ENCODE data around the gene PIM1. TPM values are rescaled to one million over a fixed set of nuclear protein-coding genes. Genes with fewer than 3 reads are reported as not detected.

PIM1 gene
- total and polyA plus RNA-seq, 9 of the 15 experiments (the other 6 are each of a cell fraction or from before 2014, with no cell fraction given), result 19.0 to 789 (median 212) TPM

DNA sequence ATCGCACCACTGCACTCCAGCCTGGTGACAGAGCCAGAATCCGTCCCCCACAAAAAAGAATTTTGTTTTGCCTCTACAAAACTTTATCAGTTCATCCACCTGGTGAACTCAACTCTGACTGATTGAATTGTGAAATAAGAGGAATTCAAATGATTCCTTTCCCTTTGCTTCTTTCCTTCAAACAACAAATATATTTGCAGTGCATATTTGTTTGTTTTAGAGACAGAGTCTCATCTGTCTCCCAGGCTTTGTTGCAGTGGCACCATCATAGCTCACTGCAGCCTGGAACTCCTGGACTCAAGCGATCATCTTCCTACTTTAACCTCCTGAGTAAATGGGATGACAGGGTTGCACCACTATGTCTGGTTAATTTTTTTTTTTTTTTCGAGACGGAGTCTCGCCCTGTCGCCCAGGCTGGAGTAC, 23.2 kb upstream of the PIM1 start (continued):
- TF ChIP-seq, protein P1, sequence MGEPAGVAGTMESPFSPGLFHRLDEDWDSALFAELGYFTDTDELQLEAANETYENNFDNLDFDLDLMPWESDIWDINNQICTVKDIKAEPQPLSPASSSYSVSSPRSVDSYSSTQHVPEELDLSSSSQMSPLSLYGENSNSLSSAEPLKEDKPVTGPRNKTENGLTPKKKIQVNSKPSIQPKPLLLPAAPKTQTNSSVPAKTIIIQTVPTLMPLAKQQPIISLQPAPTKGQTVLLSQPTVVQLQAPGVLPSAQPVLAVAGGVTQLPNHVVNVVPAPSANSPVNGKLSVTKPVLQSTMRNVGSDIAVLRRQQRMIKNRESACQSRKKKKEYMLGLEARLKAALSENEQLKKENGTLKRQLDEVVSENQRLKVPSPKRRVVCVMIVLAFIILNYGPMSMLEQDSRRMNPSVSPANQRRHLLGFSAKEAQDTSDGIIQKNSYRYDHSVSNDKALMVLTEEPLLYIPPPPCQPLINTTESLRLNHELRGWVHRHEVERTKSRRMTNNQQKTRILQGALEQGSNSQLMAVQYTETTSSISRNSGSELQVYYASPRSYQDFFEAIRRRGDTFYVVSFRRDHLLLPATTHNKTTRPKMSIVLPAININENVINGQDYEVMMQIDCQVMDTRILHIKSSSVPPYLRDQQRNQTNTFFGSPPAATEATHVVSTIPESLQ (CRISPR knock-in tag; IDR thresholded peaks at IDR 0.05), result no peak
- TF ChIP-seq HIVEP1 (CRISPR knock-in tag; IDR thresholded peaks at IDR 0.05), result no peak
- TF ChIP-seq TRIM24 (IDR thresholded peaks at IDR 0.05), result peak in 1 of 2 experiments; percentile 37; a peak in 1 of 4 replicates
- no peak for TF ChIP-seq SAP30 (IDR thresholded peaks at IDR 0.05; ENCODE audit: borderline replicate concordance, insufficient read depth, low read depth, low read length, poor library complexity, severe bottlenecking)
- no peak for TF ChIP-seq C11orf30 (IDR thresholded peaks at IDR 0.05; ENCODE audit: low read depth)
- TF ChIP-seq NEUROD1 (IDR thresholded peaks at IDR 0.05; ENCODE audit: borderline replicate concordance, low read depth, low read length, partially characterized antibody), result no peak
- TF ChIP-seq, protein P2, sequence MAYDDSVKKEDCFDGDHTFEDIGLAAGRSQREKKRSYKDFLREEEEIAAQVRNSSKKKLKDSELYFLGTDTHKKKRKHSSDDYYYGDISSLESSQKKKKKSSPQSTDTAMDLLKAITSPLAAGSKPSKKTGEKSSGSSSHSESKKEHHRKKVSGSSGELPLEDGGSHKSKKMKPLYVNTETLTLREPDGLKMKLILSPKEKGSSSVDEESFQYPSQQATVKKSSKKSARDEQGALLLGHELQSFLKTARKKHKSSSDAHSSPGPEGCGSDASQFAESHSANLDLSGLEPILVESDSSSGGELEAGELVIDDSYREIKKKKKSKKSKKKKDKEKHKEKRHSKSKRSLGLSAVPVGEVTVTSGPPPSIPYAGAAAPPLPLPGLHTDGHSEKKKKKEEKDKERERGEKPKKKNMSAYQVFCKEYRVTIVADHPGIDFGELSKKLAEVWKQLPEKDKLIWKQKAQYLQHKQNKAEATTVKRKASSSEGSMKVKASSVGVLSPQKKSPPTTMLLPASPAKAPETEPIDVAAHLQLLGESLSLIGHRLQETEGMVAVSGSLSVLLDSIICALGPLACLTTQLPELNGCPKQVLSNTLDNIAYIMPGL (CRISPR knock-in tag; IDR thresholded peaks at IDR 0.05), result no peak
- TF ChIP-seq THRAP3 (IDR thresholded peaks at IDR 0.05; ENCODE audit: borderline replicate concordance), result no peak
- no peak for TF ChIP-seq TBL1XR1 (IDR thresholded peaks at IDR 0.05; ENCODE audit: low read length in 2 of 2)
- TF ChIP-seq ZNF589 (CRISPR knock-in tag; IDR thresholded peaks at IDR 0.05; ENCODE audit: low read depth), result no peak
- TF ChIP-seq ZC3H4 (CRISPR knock-in tag; IDR thresholded peaks at IDR 0.05; ENCODE audit: borderline replicate concordance), result no peak
- no peak for TF ChIP-seq UBTF (IDR thresholded peaks at IDR 0.05; ENCODE audit: borderline replicate concordance in 1 of 2, low read depth in 2 of 2, low read length in 2 of 2)
- no peak for TF ChIP-seq ZNF217 (CRISPR knock-in tag; IDR thresholded peaks at IDR 0.05)
- TF ChIP-seq KLF16 (IDR thresholded peaks at IDR 0.05), result no peak
